Sigmoid colon (tissue), 7 donors: ENCODE results near the gene FMN2. TPM values are rescaled to one million over a fixed set of nuclear protein-coding genes. Genes with fewer than 3 reads are reported as not detected.

Source experiments
- DNase-seq: peaks from one replicate; pipeline ENCODE4 v3.0.0-alpha.2; 2019
- H3K27ac ChIP-seq, 4 donors: fragments of 200-600 bp; sonication (generic); one replicate each; pipeline ENCODE4 v1.5.1; 2016 to 2019; ENCODE audit warnings: mild to moderate bottlenecking in 1 of 4
- H3K27me3 ChIP-seq, 3 donors: fragments of 200-600 bp; sonication (generic); one replicate each; pipeline ENCODE4 v1.5.1; 2019; ENCODE audit warnings: mild to moderate bottlenecking in 1 of 3
- H3K36me3 ChIP-seq, 4 donors: fragments of 200-600 bp; sonication (generic); one replicate each; pipeline ENCODE4 v1.5.1; 2016 to 2019
- H3K4me1 ChIP-seq, 4 donors: fragments of 200-600 bp; sonication (generic); one replicate each; pipeline ENCODE4 v1.5.1; 2017 to 2019
- H3K4me3 ChIP-seq, 4 donors: fragments of 200-600 bp; sonication (generic); one replicate each; pipeline ENCODE4 v1.5.1; 2017 to 2019; ENCODE audit warnings: mild to moderate bottlenecking in 2 of 4, moderate library complexity in 1 of 4
- H3K9me3 ChIP-seq, 4 donors: fragments of 200-600 bp in 3 of 4; sonication (generic) in 3 of 4; one replicate each; pipeline versions ENCODE4 v1.5.1 to v1.6.1; 2013 to 2019
- CTCF ChIP-seq, 4 experiments: fragments of 450-650 bp in 3 of 4; fragments of 200-600 bp in 1 of 4; IDR thresholded peaks; one replicate each; pipeline ENCODE4 v1.5.1; 2016 to 2019; ENCODE audit warnings: antibody characterized with exemption in 4 of 4, mild to moderate bottlenecking in 3 of 4, moderate library complexity in 2 of 4
- EP300 ChIP-seq, 4 donors: sonication (generic); formaldehyde crosslinking; IDR thresholded peaks; one replicate each; pipeline ENCODE4 v1.6.1; 2017; ENCODE audit warnings: antibody characterized with exemption in 4 of 4
- POLR2A ChIP-seq, 2 donors: fragments of 450-650 bp; IDR thresholded peaks; one replicate each; pipeline ENCODE4 v1.6.1; 2016; ENCODE audit warnings: antibody characterized with exemption in 2 of 2, mild to moderate bottlenecking in 2 of 2, moderate library complexity in 2 of 2
- POLR2AphosphoS5 ChIP-seq, 4 donors: sonication (generic); formaldehyde crosslinking; IDR thresholded peaks; one replicate each; pipeline ENCODE4 v1.6.1; 2017; ENCODE audit warnings: antibody characterized with exemption in 4 of 4
- WGBS, 2 donors: extraction: QIAGEN DNeasy Blood & Tissue Kit; methylation state at CpG; one replicate each; pipeline ENCODE4 v1.1.7; 2013; 5-methylcytosine and 5-hydroxymethylcytosine counted together
- intact Hi-C: fragments of 100-400 bp; cut with DNase I; formaldehyde crosslinking; loops from one replicate; pipeline ENCODE4 v1.15.1; 2023
- polyA plus RNA-seq, 3 donors: library from polyadenylated mRNA; stranded (reverse); fragments of 200-250 nt; gene quantifications; one replicate each; pipeline ENCODE4 v1.2.3, GENCODE V29; 2013
- total RNA-seq, 4 donors: library from RNA; depleted of rRNA; stranded (reverse); fragments of >200 nt; gene quantifications; one replicate each; pipeline ENCODE4 v1.1.0, GENCODE V29; 2016
- donor health status: healthy with polysubstance abuse.
- donor health status: Bipolar disorder and iron deficiency.
- donor health status: healthy.

FMN2 gene
- total and polyA plus RNA-seq, 7 donors, result 1.5 to 16.9 (median 10.3) TPM

DNA sequence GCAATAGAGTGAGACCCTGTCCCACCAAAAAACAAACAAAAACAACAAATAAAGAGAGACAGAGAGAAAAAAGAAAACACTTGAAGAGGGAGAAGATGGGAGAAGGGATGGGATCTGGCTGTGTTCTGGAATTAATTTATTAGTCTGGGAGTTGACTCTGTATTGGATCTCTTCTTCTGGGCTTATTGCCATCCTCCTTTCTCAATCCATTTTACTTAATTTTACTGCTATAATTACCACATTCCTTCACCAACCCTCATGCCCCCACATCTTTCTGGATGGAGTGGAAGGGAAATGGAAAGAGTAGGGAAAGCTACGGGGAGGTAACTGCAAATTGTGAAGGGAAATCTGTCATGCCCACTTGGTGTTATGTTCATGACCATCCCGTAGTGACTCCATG is 42.9 kb downstream of the FMN2 start:
- no peak overlapping the region for H3K4me3 ChIP-seq
- no peak overlapping the region for H3K27ac ChIP-seq
- intact Hi-C loops, result no loop called here
- no peaks in the 10 kb centered on the region for H3K27me3 ChIP-seq
- DNase-seq, result no peak
- H3K9me3 ChIP-seq, result no peaks in the 10 kb centered on the region
- WGBS, 2 donors, result 91 to 94% methylated on average over 2 of the region's 2 CpGs
- no peak for TF ChIP-seq EP300 (IDR thresholded peaks at IDR 0.05)
- no peak for TF ChIP-seq POLR2AphosphoS5 (IDR thresholded peaks at IDR 0.05)
- TF ChIP-seq CTCF (IDR thresholded peaks at IDR 0.05), result no peak
- TF ChIP-seq POLR2A (IDR thresholded peaks at IDR 0.05), result no peak
- no peaks in the 10 kb centered on the region for H3K4me1 ChIP-seq
- H3K36me3 ChIP-seq, result no peaks in the 10 kb centered on the region

DNA sequence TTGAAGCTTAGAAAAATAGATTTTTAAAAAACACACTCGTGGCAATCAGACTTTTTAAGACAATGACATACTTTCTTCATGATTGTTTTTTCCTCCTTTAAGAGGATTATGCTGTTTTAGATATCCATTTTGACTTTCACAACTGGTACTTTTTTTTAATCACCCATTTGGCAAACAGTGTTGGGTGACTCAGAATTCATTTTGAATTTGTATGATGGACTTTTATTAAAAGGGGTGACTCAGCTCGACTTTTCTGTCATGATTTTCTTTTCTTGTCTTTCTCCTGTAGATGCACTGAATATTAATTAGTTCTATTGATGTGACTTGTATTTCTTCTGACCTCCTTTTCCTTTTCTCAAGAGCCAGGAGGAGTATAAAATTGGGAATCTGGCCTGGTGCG is 44.7 kb downstream of the FMN2 start:
- intact Hi-C loops, result no loop called here
- H3K4me1 ChIP-seq, result no peaks in the 10 kb centered on the region
- H3K27me3 ChIP-seq, result no peaks in the 10 kb centered on the region
- DNase-seq, result no peak
- no peaks in the 10 kb centered on the region for H3K9me3 ChIP-seq
- H3K27ac ChIP-seq, result no peak overlapping the region
- H3K36me3 ChIP-seq, result no peaks in the 10 kb centered on the region
- TF ChIP-seq EP300 (IDR thresholded peaks at IDR 0.05), result no peak
- no peak for TF ChIP-seq POLR2A (IDR thresholded peaks at IDR 0.05)
- TF ChIP-seq CTCF (IDR thresholded peaks at IDR 0.05), result no peak
- no peak for TF ChIP-seq POLR2AphosphoS5 (IDR thresholded peaks at IDR 0.05)
- no peak overlapping the region for H3K4me3 ChIP-seq
- 81 to 90% methylated on average over 3 of the region's 3 CpGs for WGBS, 2 donors

GRCh38 chr1:240138867-240139266 is 47.2 kb downstream of the FMN2 start:
- H3K27ac ChIP-seq, result no peak overlapping the region
- H3K4me3 ChIP-seq, result no peak overlapping the region
- WGBS, 2 donors, result 65 to 85% methylated on average over 4 of the region's 4 CpGs
- H3K9me3 ChIP-seq, result no peaks in the 10 kb centered on the region
- no peak for DNase-seq
- TF ChIP-seq EP300 (IDR thresholded peaks at IDR 0.05) (no peak), CTCF (IDR thresholded peaks at IDR 0.05) (no peak)
- H3K4me1 ChIP-seq, result no peaks in the 10 kb centered on the region
- no peaks in the 10 kb centered on the region for H3K27me3 ChIP-seq
- intact Hi-C loops, result no loop called here
- no peaks in the 10 kb centered on the region for H3K36me3 ChIP-seq

DNA sequence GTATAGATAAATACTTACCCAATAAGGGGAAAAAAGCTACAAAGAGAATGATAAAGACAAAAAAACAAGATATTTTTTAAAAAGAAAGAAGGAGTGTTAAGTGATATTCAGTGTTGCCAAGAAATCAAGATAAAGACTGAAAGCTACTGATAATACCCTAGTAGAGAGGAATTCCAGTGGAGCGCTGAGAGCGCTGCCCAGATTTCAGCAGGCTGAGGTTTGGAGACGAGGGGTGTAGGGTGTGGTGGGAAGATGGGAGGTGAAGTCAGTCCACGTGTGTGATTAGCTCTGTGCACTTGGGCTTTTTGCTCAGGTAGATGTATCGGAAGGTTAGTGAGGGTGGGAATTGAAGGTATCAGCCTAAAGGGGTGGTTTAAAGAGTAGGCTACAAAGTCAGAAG is 47.8 kb downstream of the FMN2 start:
- 90% methylated on average over 5 of the region's 5 CpGs for WGBS, 2 donors
- H3K9me3 ChIP-seq, result no peaks in the 10 kb centered on the region
- intact Hi-C loops, result no loop called here
- no peak for DNase-seq
- H3K4me3 ChIP-seq, result no peak overlapping the region
- H3K36me3 ChIP-seq, result no peaks in the 10 kb centered on the region
- no peaks in the 10 kb centered on the region for H3K27me3 ChIP-seq
- TF ChIP-seq POLR2AphosphoS5 (IDR thresholded peaks at IDR 0.05) (no peak), EP300 (IDR thresholded peaks at IDR 0.05) (no peak), POLR2A (IDR thresholded peaks at IDR 0.05) (no peak)
- no peaks in the 10 kb centered on the region for H3K4me1 ChIP-seq
- no peak overlapping the region for H3K27ac ChIP-seq

- intact Hi-C loops, result no loop called here
- DNase-seq, result no peak
- Histone ChIP-seq H3K9me3 (no peaks in the 10 kb centered on the region), H3K27ac (no peak overlapping the region), H3K4me3 (no peak overlapping the region), H3K36me3 (no peaks in the 10 kb centered on the region), H3K4me1 (no peaks in the 10 kb centered on the region), H3K27me3 (no peaks in the 10 kb centered on the region)
- TF ChIP-seq CTCF (IDR thresholded peaks at IDR 0.05), result no peak
- no peak for TF ChIP-seq POLR2A (IDR thresholded peaks at IDR 0.05)
- no peak for TF ChIP-seq POLR2AphosphoS5 (IDR thresholded peaks at IDR 0.05)
- no peak for TF ChIP-seq EP300 (IDR thresholded peaks at IDR 0.05)
- WGBS, 2 donors, result 94 to 96% methylated on average over 14 of the region's 14 CpGs
Measured at GRCh38 chr1:240145120-240145519, 53.4 kb downstream of the FMN2 start.
